HEK293 (cell line): ENCODE measurements around the gene LY9.

Source experiments
- ATF2 ChIP-seq: fragments of 450-650 bp; formaldehyde crosslinking; IDR thresholded peaks from 2 replicates; pipeline ENCODE4 v1.5.1; 2016; ENCODE audit warnings: missing biosample characterization, missing genetic modification characterization, low read depth
- CTCF ChIP-seq: fragments of 450-650 bp; formaldehyde crosslinking; IDR thresholded peaks from 2 replicates; pipeline ENCODE4 v1.5.1; 2016; ENCODE audit warnings: missing biosample characterization, missing genetic modification characterization
- GLIS2 ChIP-seq: fragments of 450-650 bp; formaldehyde crosslinking; IDR thresholded peaks from 2 replicates; pipeline ENCODE4 v1.5.1; 2016; ENCODE audit warnings: missing biosample characterization, missing genetic modification characterization
- PATZ1 ChIP-seq: fragments of 450-650 bp; formaldehyde crosslinking; IDR thresholded peaks from 2 replicates; pipeline ENCODE4 v1.5.1; 2016; ENCODE audit warnings: missing biosample characterization, missing genetic modification characterization
- TSHZ1 ChIP-seq: fragments of 450-650 bp; formaldehyde crosslinking; IDR thresholded peaks from 2 replicates; pipeline ENCODE4 v1.5.1; 2016; ENCODE audit warnings: missing biosample characterization, missing genetic modification characterization, borderline replicate concordance
- YY1 ChIP-seq: fragments of 450-650 bp; formaldehyde crosslinking; IDR thresholded peaks from 2 replicates; pipeline ENCODE4 v1.5.1; 2018; ENCODE audit warnings: missing biosample characterization, missing genetic modification characterization
- ZNF292 ChIP-seq: fragments of 450-650 bp; formaldehyde crosslinking; IDR thresholded peaks from 2 replicates; pipeline ENCODE4 v1.5.1; 2016; ENCODE audit warnings: low read depth, missing biosample characterization, missing genetic modification characterization, borderline replicate concordance
- ZNF558 ChIP-seq: fragments of 450-650 bp; formaldehyde crosslinking; IDR thresholded peaks from 2 replicates; pipeline ENCODE4 v1.5.1; 2016; ENCODE audit warnings: missing biosample characterization, missing genetic modification characterization
- ZNF707 ChIP-seq: fragments of 450-650 bp; formaldehyde crosslinking; IDR thresholded peaks from 2 replicates; pipeline ENCODE4 v1.5.1; 2016; ENCODE audit warnings: missing biosample characterization, missing genetic modification characterization

GRCh38 chr1:160866695-160867260, 70.8 kb downstream of the LY9 start:
- no peak for TF ChIP-seq ZNF707 (tag by site-specific recombination)
- TF ChIP-seq ZNF292 (tag by site-specific recombination): no peak
- no peak for TF ChIP-seq ZNF558 (tag by site-specific recombination)
- no peak for TF ChIP-seq CTCF
- TF ChIP-seq GLIS2 (tag by site-specific recombination): no peak
- TF ChIP-seq TSHZ1 (tag by site-specific recombination): no peak
- TF ChIP-seq PATZ1 (tag by site-specific recombination): no peak
- TF ChIP-seq YY1 (tag by site-specific recombination): no peak
- no peak for TF ChIP-seq ATF2 (tag by site-specific recombination)
